SU-DHL-6 (cell line): ENCODE data around the gene SLX4IP.

Experiments used
- EZH2phosphoT487 ChIP-seq: fragments of 200-600 bp; sonication (generic), shearing (Covaris generic); conservative IDR thresholded peaks from 2 replicates; pipeline ENCODE4 v1.6.1; 2018; ENCODE audit warnings: mild to moderate bottlenecking, antibody characterized with exemption, low read length, moderate library complexity, mixed read lengths
- TF ChIP-seq, protein P1 (sequence below): fragments of 200-600 bp; sonication (generic); IDR thresholded peaks from one replicate; pipeline ENCODE4 v1.5.1; 2017; ENCODE audit warnings: antibody characterized with exemption, mild to moderate bottlenecking, low read length, moderate library complexity; ENCODE audit not compliant: insufficient read depth, poor library complexity, severe bottlenecking

DNA sequence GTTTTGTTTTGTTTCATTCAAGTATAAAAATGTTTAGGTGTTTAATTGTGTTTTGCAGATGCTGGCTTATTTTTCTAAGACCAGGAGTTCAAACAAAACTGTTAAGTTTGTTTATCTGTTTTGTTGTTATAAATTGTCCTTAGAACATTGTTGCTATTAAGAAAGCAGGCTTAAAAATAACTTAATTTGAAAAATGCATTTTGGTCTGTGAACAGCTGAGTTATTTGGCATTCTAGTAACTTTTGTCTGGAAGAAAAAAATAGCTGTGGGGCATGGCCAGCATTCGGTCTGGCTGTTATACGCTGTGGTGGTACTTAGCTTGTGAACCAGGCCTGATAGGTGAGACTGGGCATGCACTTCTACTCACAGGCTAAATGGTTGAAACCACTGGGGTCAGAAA is 37.8 kb downstream of the SLX4IP start:
- TF ChIP-seq, protein P1, sequence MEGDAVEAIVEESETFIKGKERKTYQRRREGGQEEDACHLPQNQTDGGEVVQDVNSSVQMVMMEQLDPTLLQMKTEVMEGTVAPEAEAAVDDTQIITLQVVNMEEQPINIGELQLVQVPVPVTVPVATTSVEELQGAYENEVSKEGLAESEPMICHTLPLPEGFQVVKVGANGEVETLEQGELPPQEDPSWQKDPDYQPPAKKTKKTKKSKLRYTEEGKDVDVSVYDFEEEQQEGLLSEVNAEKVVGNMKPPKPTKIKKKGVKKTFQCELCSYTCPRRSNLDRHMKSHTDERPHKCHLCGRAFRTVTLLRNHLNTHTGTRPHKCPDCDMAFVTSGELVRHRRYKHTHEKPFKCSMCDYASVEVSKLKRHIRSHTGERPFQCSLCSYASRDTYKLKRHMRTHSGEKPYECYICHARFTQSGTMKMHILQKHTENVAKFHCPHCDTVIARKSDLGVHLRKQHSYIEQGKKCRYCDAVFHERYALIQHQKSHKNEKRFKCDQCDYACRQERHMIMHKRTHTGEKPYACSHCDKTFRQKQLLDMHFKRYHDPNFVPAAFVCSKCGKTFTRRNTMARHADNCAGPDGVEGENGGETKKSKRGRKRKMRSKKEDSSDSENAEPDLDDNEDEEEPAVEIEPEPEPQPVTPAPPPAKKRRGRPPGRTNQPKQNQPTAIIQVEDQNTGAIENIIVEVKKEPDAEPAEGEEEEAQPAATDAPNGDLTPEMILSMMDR = no peak
- TF ChIP-seq EZH2phosphoT487 = no peak
